Mammary epithelial cell (primary cell): ENCODE measurements around the gene RPUSD2.

Experiments
- EZH2 ChIP-seq: IDR thresholded peaks from 2 replicates; pipeline ENCODE4 v1.6.1; 2012; ENCODE audit warnings: low read length, inconsistent platforms, borderline replicate concordance
- TF ChIP-seq, protein P1 (sequence below), 2 donors: IDR thresholded peaks in 1 of 2; conservative IDR thresholded peaks in 1 of 2; 2 replicates each; pipeline ENCODE4 v1.5.1; 2011 to 2012; ENCODE audit warnings: inconsistent platforms in 2 of 2, low read length in 2 of 2, mild to moderate bottlenecking in 2 of 2, control low read depth in 1 of 2, low read depth in 1 of 2; ENCODE audit not compliant: insufficient read depth in 1 of 2; ENCODE audit errors: extremely low read depth in 1 of 2

GRCh38 chr15:40618023-40618422 is 48.9 kb downstream of the RPUSD2 start:
- TF ChIP-seq, protein P1, sequence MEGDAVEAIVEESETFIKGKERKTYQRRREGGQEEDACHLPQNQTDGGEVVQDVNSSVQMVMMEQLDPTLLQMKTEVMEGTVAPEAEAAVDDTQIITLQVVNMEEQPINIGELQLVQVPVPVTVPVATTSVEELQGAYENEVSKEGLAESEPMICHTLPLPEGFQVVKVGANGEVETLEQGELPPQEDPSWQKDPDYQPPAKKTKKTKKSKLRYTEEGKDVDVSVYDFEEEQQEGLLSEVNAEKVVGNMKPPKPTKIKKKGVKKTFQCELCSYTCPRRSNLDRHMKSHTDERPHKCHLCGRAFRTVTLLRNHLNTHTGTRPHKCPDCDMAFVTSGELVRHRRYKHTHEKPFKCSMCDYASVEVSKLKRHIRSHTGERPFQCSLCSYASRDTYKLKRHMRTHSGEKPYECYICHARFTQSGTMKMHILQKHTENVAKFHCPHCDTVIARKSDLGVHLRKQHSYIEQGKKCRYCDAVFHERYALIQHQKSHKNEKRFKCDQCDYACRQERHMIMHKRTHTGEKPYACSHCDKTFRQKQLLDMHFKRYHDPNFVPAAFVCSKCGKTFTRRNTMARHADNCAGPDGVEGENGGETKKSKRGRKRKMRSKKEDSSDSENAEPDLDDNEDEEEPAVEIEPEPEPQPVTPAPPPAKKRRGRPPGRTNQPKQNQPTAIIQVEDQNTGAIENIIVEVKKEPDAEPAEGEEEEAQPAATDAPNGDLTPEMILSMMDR (conservative IDR thresholded peaks at IDR 0.05 in 1 of 2, IDR thresholded peaks at IDR 0.05 in 1 of 2; ENCODE audit: extremely low read depth in 1 of 2, insufficient read depth in 1 of 2, low read depth in 1 of 2, low read length in 2 of 2), result no peak
- TF ChIP-seq EZH2, result no peak
